ENCODE results near the gene PRELP.
A peak's percentile ranks its signal among the peaks of the same experiment; 100 is the strongest.

Gene PRELP

DNA sequence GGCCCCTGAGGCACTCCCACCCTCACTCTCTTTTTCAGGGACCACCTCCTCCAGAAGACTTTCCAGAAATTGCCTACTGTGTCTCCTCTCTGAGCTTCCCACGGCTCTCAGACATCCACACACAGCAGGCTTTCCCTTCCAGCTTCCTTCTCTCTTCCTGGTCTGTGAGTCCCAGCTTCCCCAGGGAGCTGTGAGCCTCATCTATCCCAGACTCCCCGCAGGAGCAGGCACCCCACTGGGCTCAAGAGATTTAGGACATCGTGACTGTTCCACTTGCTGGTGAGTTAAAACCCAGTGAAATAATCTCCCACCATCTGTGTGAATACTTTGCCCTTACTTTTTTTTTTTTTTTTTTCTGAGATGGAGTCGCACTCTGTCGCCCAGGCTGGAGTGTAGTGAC, 22.0 kb upstream of the PRELP start:
- DNase-seq (ENCODE audit: low read depth): no peak
- TF ChIP-seq, protein P1, sequence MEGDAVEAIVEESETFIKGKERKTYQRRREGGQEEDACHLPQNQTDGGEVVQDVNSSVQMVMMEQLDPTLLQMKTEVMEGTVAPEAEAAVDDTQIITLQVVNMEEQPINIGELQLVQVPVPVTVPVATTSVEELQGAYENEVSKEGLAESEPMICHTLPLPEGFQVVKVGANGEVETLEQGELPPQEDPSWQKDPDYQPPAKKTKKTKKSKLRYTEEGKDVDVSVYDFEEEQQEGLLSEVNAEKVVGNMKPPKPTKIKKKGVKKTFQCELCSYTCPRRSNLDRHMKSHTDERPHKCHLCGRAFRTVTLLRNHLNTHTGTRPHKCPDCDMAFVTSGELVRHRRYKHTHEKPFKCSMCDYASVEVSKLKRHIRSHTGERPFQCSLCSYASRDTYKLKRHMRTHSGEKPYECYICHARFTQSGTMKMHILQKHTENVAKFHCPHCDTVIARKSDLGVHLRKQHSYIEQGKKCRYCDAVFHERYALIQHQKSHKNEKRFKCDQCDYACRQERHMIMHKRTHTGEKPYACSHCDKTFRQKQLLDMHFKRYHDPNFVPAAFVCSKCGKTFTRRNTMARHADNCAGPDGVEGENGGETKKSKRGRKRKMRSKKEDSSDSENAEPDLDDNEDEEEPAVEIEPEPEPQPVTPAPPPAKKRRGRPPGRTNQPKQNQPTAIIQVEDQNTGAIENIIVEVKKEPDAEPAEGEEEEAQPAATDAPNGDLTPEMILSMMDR (conservative IDR thresholded peaks at IDR 0.05; ENCODE audit: low read length): no peak

DNA sequence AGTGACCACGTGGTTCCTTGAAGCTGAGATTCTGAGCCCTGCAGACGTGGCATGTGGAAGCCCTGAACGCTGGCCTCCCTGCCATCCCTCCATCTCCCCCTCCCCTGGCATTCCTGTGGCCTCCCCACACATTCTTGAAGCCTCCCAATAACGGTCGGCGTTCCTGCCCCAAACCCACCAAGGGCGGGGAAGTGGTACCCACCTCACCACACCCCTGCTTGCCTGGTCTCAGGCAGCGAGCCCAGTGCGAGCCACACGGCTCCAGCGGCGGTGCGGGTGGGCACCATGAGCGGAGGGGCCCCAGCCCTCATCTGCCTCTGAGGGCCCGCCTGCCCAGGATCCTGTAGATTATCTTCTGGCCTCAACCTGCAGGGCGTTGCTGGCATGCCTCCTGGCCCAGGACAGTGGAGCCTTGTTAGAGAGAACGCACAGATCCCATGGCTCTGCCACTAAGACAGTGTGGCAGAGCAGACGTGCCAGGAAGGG, 20.6 kb upstream of the PRELP start:
- H3K4me3 ChIP-seq (ENCODE audit: low read length): no peak overlapping the region
- TF ChIP-seq, protein P1 (conservative IDR thresholded peaks at IDR 0.05; ENCODE audit: low read length): no peak
- peak; percentile 28 for DNase-seq (ENCODE audit: low read depth)

More for the DNA sequence above, 22.0 kb upstream of the PRELP start:
- H3K4me3 ChIP-seq (ENCODE audit: low read length): no peak overlapping the region

GRCh38 chr1:203455706-203456105, 19.9 kb upstream of the PRELP start:
- TF ChIP-seq, protein P1 (conservative IDR thresholded peaks at IDR 0.05; ENCODE audit: low read length): no peak
- no peak overlapping the region for H3K4me3 ChIP-seq (ENCODE audit: low read length)
- no peak for DNase-seq (ENCODE audit: low read depth)

- TF ChIP-seq, protein P1 (conservative IDR thresholded peaks at IDR 0.05; ENCODE audit: low read length): no peak
Observed at GRCh38 chr1:203456577-203456976, 19.0 kb upstream of the PRELP start.

DNA sequence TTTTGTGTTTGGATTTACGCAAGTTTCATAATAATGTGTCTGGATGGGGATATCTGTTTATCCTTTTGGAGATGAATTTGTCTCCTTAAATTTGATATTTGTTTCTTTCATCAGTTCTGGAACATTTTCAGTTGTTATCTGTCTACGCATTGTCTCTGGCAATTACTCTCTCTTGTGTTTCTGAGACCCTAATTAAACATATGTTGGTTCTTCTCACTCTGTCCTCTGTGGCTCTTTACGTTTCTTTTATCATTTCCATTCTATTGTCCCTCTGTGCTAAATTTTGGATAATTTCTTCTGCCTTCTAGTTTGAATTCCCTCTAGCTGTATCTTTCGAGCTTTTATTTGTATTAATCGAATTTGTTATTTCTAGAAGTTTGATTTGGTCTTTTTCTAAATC, 17.5 kb upstream of the PRELP start:
- H3K4me3 ChIP-seq (ENCODE audit: low read length): no peak overlapping the region
- TF ChIP-seq, protein P1 (conservative IDR thresholded peaks at IDR 0.05; ENCODE audit: low read length): no peak
- DNase-seq (ENCODE audit: low read depth): no peak

More at GRCh38 chr1:203456577-203456976, 19.0 kb upstream of the PRELP start:
- no peak for DNase-seq (ENCODE audit: low read depth)
- H3K4me3 ChIP-seq (ENCODE audit: low read length): no peak overlapping the region

GRCh38 chr1:203459671-203460201, 15.9 kb upstream of the PRELP start:
- no peak overlapping the region for H3K4me3 ChIP-seq (ENCODE audit: low read length)
- TF ChIP-seq, protein P1 (conservative IDR thresholded peaks at IDR 0.05; ENCODE audit: low read length): no peak
- no peak for DNase-seq (ENCODE audit: low read depth)

GRCh38 chr1:203461717-203462116, 13.9 kb upstream of the PRELP start:
- DNase-seq (ENCODE audit: low read depth): no peak

More at GRCh38 chr1:203461717-203462116, 13.9 kb upstream of the PRELP start:
- TF ChIP-seq, protein P1 (conservative IDR thresholded peaks at IDR 0.05; ENCODE audit: low read length): no peak
- H3K4me3 ChIP-seq (ENCODE audit: low read length): no peak overlapping the region
